Daoy (cell line): ENCODE measurements around the gene PITX1. TPM values are rescaled to one million over a fixed set of nuclear protein-coding genes. Genes with fewer than 3 reads are reported as not detected.

Experiments
- total RNA-seq: library from RNA; depleted of rRNA; stranded (reverse); fragments of >200 nt; shearing (Covaris generic); gene quantifications from 2 replicates; pipeline ENCODE4 v1.2.3, GENCODE V29; 2014; rRNA removed

PITX1 gene
- total RNA-seq, 1 experiment from 2014 or later, result 53.8 TPM

Other genes with a start within 250 kb of the PITX1 start
- 27.7 and 35.0 TPM in 2 replicates for gene C5orf24, start 188.3 kb downstream of the PITX1 start, total RNA-seq
- 62.2 and 64.4 TPM in 2 replicates for gene TXNDC15, start 159.9 kb downstream of the PITX1 start, total RNA-seq
- gene PCBD2, start 129.1 kb downstream of the PITX1 start, total RNA-seq, result 3.7 and 8.7 TPM in 2 replicates
- 0.06 TPM in 1 of 2 replicates, not detected in the other for gene CATSPER3, start 66.3 kb downstream of the PITX1 start, total RNA-seq